HCT116 (cell line): Measurements from ENCODE around the gene PSMC3.

Experiments used
- ATF3 ChIP-seq: IDR thresholded peaks from 2 replicates; pipeline ENCODE4 v1.6.1; 2012
- EZH2phosphoT487 ChIP-seq: fragments of 200-600 bp; IDR thresholded peaks from 2 replicates; pipeline ENCODE4 v1.6.1; 2018; ENCODE audit warnings: antibody characterized with exemption, borderline replicate concordance
- JUND ChIP-seq: IDR thresholded peaks from 2 replicates; pipeline ENCODE4 v1.6.1; 2012
- POLR2A ChIP-seq: IDR thresholded peaks from 2 replicates; pipeline ENCODE4 v1.7.0; 2011; ENCODE audit warnings: borderline replicate concordance; ENCODE audit not compliant: insufficient read depth, insufficient read length; ENCODE audit errors: extremely low read depth
- POLR2AphosphoS5 ChIP-seq: IDR thresholded peaks from 2 replicates; pipeline ENCODE4 v1.6.1; 2011; ENCODE audit warnings: mild to moderate bottlenecking, low read depth, low read length, moderate library complexity
- REST ChIP-seq: IDR thresholded peaks from 2 replicates; pipeline ENCODE4 v1.6.1; 2012; ENCODE audit warnings: low read depth
- SIN3A ChIP-seq: IDR thresholded peaks from 2 replicates; pipeline ENCODE4 v1.6.1; 2012; ENCODE audit warnings: low read depth
- SP1 ChIP-seq: IDR thresholded peaks from 2 replicates; pipeline ENCODE4 v1.6.1; 2012; ENCODE audit warnings: low read depth
- TCF7L2 ChIP-seq: IDR thresholded peaks from 2 replicates; pipeline ENCODE4 v1.7.0; 2011; ENCODE audit warnings: borderline replicate concordance, inconsistent platforms; ENCODE audit not compliant: insufficient read depth, insufficient read length; ENCODE audit errors: extremely low read depth
- YY1 ChIP-seq: IDR thresholded peaks from 2 replicates; pipeline ENCODE4 v1.6.1; 2011; ENCODE audit warnings: low read length, low read depth, moderate library complexity, mild to moderate bottlenecking; ENCODE audit not compliant: insufficient replicate concordance; ENCODE audit errors: extremely low read depth
- ZNF274 ChIP-seq: fragments of 200-500 bp; sonication (Bioruptor generic); IDR thresholded peaks from 2 replicates; pipeline ENCODE4 v1.6.1; 2014; ENCODE audit warnings: mild to moderate bottlenecking, low read depth, low read length, inconsistent platforms
- TF ChIP-seq, protein P1 (sequence below), 3 experiments: fragments of 200-600 bp in 1 of 3; sonication (generic) in 1 of 3; IDR thresholded peaks in 2 of 3; conservative IDR thresholded peaks in 1 of 3; 2 replicates each; pipeline ENCODE4 v1.5.1; 2012 to 2017; ENCODE audit warnings: low read depth in 2 of 3, low read length in 2 of 3, antibody characterized with exemption in 1 of 3, borderline replicate concordance in 1 of 3, control low read depth in 1 of 3, mild to moderate bottlenecking in 1 of 3, mixed read lengths in 1 of 3, mixed run types in 1 of 3, moderate library complexity in 1 of 3; ENCODE audit not compliant: insufficient read depth in 1 of 3

GRCh38 chr11:47378836-47379170 lies 47.4 kb downstream of the PSMC3 start:
- TF ChIP-seq, protein P1, sequence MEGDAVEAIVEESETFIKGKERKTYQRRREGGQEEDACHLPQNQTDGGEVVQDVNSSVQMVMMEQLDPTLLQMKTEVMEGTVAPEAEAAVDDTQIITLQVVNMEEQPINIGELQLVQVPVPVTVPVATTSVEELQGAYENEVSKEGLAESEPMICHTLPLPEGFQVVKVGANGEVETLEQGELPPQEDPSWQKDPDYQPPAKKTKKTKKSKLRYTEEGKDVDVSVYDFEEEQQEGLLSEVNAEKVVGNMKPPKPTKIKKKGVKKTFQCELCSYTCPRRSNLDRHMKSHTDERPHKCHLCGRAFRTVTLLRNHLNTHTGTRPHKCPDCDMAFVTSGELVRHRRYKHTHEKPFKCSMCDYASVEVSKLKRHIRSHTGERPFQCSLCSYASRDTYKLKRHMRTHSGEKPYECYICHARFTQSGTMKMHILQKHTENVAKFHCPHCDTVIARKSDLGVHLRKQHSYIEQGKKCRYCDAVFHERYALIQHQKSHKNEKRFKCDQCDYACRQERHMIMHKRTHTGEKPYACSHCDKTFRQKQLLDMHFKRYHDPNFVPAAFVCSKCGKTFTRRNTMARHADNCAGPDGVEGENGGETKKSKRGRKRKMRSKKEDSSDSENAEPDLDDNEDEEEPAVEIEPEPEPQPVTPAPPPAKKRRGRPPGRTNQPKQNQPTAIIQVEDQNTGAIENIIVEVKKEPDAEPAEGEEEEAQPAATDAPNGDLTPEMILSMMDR (IDR thresholded peaks at IDR 0.05 in 2 of 3, conservative IDR thresholded peaks at IDR 0.05 in 1 of 3; ENCODE audit: borderline replicate concordance in 1 of 3, insufficient read depth in 1 of 3, low read depth in 2 of 3, low read length in 2 of 3): no peak
- TF ChIP-seq POLR2AphosphoS5 (no peak), ATF3 (no peak), POLR2A (no peak), JUND (no peak), SP1 (no peak), REST (no peak), TCF7L2 (no peak), SIN3A (no peak), EZH2phosphoT487 (no peak), YY1 (no peak), ZNF274 (no peak)
